Psoas muscle (tissue), 8 donors: Measurements from ENCODE around the gene EXTL2. TPM values are rescaled to one million over a fixed set of nuclear protein-coding genes. Genes with fewer than 3 reads are reported as not detected.
"Not testable (repeated sequence)": the region's sequence is repeated elsewhere in the genome, so short reads cannot be mapped to it uniquely, and the experiment has no call there.

Source experiments
- ATAC-seq, 4 donors: fragments of 200-7000 bp; cut with Tn5 transposase; one replicate each; pipeline ENCODE4 v1.9.1; 2020; ENCODE audit warnings: moderate library complexity in 3 of 4, mild to moderate bottlenecking in 2 of 4
- DNase-seq, 2 donors: peaks; one replicate each; pipeline ENCODE4 v3.0.0-alpha.2; 2020
- H3K27ac ChIP-seq: fragments of 200-600 bp; one replicate; pipeline ENCODE4 v1.8.0; 2022
- H3K27me3 ChIP-seq, 3 donors: fragments of 200-600 bp in 1 of 3; one replicate each; pipeline versions ENCODE4 v1.6.1 to v1.8.0; 2013 to 2022; ENCODE audit warnings: low read length in 2 of 3, mild to moderate bottlenecking in 2 of 3, moderate library complexity in 1 of 3; ENCODE audit not compliant: insufficient read depth in 3 of 3
- H3K36me3 ChIP-seq, 2 donors: fragments of 200-600 bp in 1 of 2; one replicate each; pipeline versions ENCODE4 v1.6.1 to v1.8.0; 2013 to 2022; ENCODE audit warnings: low read depth in 1 of 2, mild to moderate bottlenecking in 1 of 2, moderate library complexity in 1 of 2; ENCODE audit not compliant: insufficient read depth in 1 of 2
- H3K4me1 ChIP-seq: fragments of 200-600 bp; one replicate; pipeline ENCODE4 v1.8.0; 2022
- H3K4me3 ChIP-seq: fragments of 200-600 bp; one replicate; pipeline ENCODE4 v1.8.0; 2022; ENCODE audit warnings: mild to moderate bottlenecking
- H3K9me3 ChIP-seq: fragments of 200-600 bp; one replicate; pipeline ENCODE4 v1.8.0; 2022
- WGBS, 3 donors: extraction: QIAGEN DNeasy Blood & Tissue Kit; methylation state at CpG; one replicate each; pipeline versions ENCODE4 v1.1.6 to v1.1.7; 2013; 5-methylcytosine and 5-hydroxymethylcytosine counted together
- intact Hi-C, 2 donors: fragments of 100-400 bp; cut with DNase I; formaldehyde crosslinking; loops; one replicate each; pipeline versions ENCODE4 v1.11.0 to v1.14.2; 2022
- polyA plus RNA-seq, 3 donors: library from polyadenylated mRNA; stranded (reverse); fragments of 200-250 nt; gene quantifications; one replicate each; pipeline ENCODE4 v1.2.3, GENCODE V29; 2013
- total RNA-seq, 4 donors: library from RNA; stranded (reverse); fragmentation: NEBNext Ultra II Directional in 2 of 4; extraction: Animal tissue kit (Norgen Biotek cat#: 25700) in 2 of 4; gene quantifications; one replicate each; pipeline versions ENCODE4 v1.2.1 to v1.2.4, GENCODE V29; 2021 to 2023
- TF ChIP-seq, protein P1 (sequence below): fragments of 200-600 bp; IDR thresholded peaks from one replicate; pipeline ENCODE4 v1.8.0; 2022; ENCODE audit warnings: antibody characterized with exemption
- donor health status: healthy with polysubstance abuse.
- donor health status: DM: no; HTN: no; CAD: no; lungs with moderate emphysema.
- donor health status: Bipolar disorder and iron deficiency.
- donor health status: healthy.
- donor health status: DM: yes; HTN: yes; CAD: no.
- donor health status: DM: no; HTN: no; CAD: no.
- donor health status: DM: no; HTN: no; CAD: no.
- donor health status: DM: yes; HTN: yes; CAD: no.

EXTL2 gene
- total and polyA plus RNA-seq, 7 donors = 3.3 to 14.7 (median 3.9) TPM

DNA sequence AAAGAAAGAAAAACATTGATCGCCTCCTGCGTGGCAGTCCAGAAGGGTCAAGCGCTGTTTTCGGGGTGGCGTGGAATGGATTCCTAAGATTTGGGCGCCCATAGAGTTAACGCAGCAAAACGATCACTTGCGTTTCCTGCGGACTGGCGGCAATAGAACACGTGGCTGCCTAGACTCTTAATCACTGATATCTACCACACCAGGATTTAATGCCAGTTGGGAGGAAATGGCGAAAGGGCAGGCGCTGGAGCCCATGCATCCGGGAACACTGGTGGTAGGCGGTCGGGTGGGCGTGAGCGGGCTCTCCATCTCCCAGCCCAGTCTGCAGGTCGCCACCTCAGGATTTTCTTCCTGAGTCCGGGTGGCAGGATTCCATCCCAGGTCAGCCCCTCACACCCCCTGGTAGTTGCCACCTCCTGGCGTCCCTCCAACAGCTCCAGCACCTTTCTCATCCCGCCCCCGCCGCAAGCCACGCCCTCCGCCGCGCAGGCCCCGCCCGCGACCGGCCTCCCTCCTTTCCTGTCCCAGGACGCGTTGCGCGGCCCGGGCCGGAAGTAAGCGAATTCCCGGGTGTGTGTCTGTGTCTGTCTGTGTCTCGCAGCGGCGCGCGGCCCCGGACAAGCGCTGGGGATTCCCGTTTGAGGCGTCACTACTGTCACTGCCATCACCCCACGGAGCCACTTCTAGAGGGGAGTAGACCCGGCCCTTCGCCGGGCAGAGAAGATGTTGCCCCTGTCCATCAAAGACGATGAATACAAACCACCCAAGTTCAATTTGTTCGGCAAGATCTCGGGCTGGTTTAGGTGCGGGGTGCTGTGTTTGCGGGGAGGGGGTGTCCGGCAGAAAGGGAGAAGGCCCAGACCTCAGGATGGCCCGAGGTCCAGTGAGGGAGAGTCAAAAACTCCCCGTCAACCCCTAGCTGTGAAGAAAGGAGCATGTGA lies 1.2 kb upstream of the EXTL2 start, which contains the start of gene SLC30A7:
TSS of gene SLC30A7 (plus strand) at position 551 of the 941 bp plus-strand sequence. CDS start at position 724, 173 bp downstream.
- 0 to 1% (median 0%) methylated on average over 53 to 62 of the region's 62 CpGs for WGBS, 3 donors
- TF ChIP-seq, protein P1, sequence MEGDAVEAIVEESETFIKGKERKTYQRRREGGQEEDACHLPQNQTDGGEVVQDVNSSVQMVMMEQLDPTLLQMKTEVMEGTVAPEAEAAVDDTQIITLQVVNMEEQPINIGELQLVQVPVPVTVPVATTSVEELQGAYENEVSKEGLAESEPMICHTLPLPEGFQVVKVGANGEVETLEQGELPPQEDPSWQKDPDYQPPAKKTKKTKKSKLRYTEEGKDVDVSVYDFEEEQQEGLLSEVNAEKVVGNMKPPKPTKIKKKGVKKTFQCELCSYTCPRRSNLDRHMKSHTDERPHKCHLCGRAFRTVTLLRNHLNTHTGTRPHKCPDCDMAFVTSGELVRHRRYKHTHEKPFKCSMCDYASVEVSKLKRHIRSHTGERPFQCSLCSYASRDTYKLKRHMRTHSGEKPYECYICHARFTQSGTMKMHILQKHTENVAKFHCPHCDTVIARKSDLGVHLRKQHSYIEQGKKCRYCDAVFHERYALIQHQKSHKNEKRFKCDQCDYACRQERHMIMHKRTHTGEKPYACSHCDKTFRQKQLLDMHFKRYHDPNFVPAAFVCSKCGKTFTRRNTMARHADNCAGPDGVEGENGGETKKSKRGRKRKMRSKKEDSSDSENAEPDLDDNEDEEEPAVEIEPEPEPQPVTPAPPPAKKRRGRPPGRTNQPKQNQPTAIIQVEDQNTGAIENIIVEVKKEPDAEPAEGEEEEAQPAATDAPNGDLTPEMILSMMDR = no peak
- ATAC-seq (peak; percentile 96 to 98 (median 96)), DNase-seq (peak; percentile 97 to 98)
- Histone ChIP-seq H3K27me3 (no peaks in the 10 kb centered on the region), H3K4me1 (peaks cover 24% of the 10 kb centered on the region), H3K9me3 (no peaks in the 10 kb centered on the region), H3K36me3 (peaks cover 0 to 31% of the 10 kb centered on the region in 2 donors), H3K4me3 (peak within 1 kb of the TSS; percentile 91), H3K27ac (peak within 1 kb of the TSS; percentile 97)
- intact Hi-C loops = no loop called here

DNA sequence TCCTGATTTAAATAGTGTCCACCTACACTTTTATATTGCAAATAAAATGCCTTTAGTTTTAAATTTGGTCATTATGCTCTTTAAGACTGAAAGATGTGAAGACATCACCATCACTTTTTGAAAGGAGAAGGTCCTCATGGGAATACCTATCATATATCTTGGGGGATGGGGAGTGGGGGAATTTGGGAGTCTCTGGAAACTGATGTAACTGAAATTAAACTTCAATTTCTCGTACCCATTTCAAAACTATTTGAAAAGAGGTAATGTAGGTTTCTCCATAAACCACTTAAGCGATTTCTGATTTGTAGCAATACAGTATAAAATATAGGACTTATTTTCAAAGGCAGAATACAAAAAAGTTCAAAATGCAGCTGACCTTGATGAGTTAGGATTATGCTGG lies 924 bp downstream of the EXTL2 start:
- DNase-seq (no peak), ATAC-seq (no peak)
- Histone ChIP-seq H3K4me1 (peaks cover 24% of the 10 kb centered on the region), H3K36me3 (peaks cover 0 to 10% of the 10 kb centered on the region in 2 donors), H3K9me3 (no peaks in the 10 kb centered on the region), H3K4me3 (peak overlapping the region; percentile 91), H3K27ac (no peak overlapping the region), H3K27me3 (no peaks in the 10 kb centered on the region)
- intact Hi-C loops = no loop called here
- TF ChIP-seq, protein P1 = no peak
- WGBS, 3 donors = 35 to 47% (median 39%) methylated on average over 2 of the region's 2 CpGs

DNA sequence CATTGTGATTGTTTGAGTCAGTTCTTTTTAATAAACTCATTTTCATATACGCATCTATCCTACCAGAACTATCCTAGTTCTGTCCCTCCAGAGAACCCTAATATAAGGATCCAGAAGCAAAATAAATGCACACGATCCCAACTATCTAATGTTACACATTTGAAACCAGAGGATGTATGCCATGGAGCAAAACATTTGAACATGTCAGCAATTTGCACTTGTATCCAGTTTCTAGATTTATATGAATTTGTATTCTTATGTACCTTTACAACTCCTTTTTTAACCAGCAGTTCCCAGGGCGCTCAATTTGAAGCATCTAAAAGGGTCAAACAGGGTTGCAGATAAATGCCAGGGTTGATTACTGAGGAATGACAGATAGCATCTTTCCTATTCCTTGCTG lies 2.1 kb downstream of the EXTL2 start:
- Histone ChIP-seq H3K4me1 (peaks cover 15% of the 10 kb centered on the region), H3K27ac (no peak overlapping the region), H3K4me3 (no peak overlapping the region), H3K27me3 (no peaks in the 10 kb centered on the region), H3K9me3 (no peaks in the 10 kb centered on the region), H3K36me3 (peaks cover 0 to 3% of the 10 kb centered on the region in 2 donors)
- no peak for DNase-seq
- TF ChIP-seq, protein P1 = no peak
- no peak for ATAC-seq
- WGBS, 3 donors = 94 to 96% (median 96%) methylated on average over 3 of the region's 3 CpGs
- intact Hi-C loops = no loop called here

DNA sequence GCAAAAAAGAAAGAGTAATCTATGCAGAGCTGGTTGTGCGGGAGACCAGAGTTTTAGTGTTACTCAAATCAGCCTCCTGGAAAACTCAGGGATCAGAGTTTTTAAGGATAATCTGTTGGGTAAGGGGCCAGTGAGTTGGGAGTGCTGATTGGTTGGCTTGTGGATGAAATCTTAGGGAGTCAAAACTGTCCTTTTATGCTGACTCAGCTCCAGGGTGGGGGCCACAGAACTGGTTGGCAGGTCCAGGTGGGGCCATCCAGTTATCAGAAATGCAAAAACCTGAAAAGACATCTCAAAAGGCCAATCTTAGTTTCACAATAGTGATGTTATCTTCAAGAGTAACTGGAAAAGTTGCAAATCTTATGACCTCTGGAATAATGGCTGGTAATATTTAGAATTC lies 3.3 kb downstream of the EXTL2 start:
- TF ChIP-seq, protein P1 = no peak
- no peaks in the 10 kb centered on the region for H3K27me3 ChIP-seq
- peaks cover 9% of the 10 kb centered on the region for H3K4me1 ChIP-seq
- WGBS, 3 donors = 98 to 100% (median 100%) methylated on average over 1 of the region's 1 CpG
- no peak for DNase-seq
- no peak for ATAC-seq
- peaks cover 0 to 4% of the 10 kb centered on the region in 2 donors for H3K36me3 ChIP-seq
- H3K4me3 ChIP-seq = no peak overlapping the region
- no peak overlapping the region for H3K27ac ChIP-seq
- no peaks in the 10 kb centered on the region for H3K9me3 ChIP-seq
- intact Hi-C loops = no loop called here

DNA sequence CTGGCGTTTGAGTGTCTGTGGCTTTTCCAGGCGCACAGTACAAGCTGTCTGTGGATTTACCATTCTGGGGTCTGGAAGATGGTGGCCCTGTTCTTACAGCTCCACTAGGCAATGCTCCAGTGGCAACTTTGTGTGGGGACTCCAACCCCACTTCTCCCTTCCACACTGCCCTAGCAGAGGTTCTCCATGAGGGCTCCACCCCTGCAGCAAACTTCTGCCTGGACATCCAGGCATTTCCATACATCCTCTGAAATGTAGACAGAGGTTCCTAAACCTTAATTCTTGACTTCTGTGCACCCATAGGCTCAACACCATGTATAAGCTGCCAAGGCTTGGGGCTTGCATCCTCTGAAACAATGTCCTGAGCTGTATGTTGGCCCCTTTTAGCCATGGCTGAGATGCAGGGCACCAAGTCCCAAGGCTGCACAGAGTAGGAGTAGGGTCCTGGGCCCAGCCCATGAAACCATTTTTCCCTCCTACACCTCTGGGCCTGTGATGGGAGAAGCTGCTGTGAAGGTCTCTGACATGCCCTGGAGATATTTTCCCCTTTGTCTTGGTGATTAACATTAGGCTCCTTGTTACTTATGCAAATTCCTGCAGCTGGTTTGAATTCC lies 4.7 kb downstream of the EXTL2 start:
- H3K27ac ChIP-seq, H3K4me1 ChIP-seq, DNase-seq, H3K36me3 ChIP-seq, H3K27me3 ChIP-seq, ATAC-seq, H3K4me3 ChIP-seq, intact Hi-C loops, H3K9me3 ChIP-seq: not testable (repeated sequence)
- 99 to 100% (median 100%) methylated on average over 2 of the region's 2 CpGs for WGBS, 3 donors

DNA sequence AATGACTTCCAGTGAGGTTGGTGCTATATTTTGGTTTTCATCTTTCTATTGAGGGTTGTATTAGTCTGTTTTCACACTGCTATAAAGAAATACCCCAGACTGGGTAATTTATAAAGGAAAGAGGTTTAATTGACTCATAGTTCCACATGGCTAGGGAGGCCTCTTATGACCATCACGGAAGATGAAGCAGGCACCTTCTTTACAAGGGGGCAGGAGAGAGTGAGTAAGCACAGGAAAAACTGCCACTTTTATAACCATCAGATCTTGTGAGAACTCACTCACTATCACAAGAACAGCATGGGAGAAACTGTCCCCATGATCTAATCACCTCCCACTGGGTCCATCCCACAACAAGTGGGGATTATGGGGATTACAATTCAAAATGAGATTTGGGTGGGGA lies 5.6 kb downstream of the EXTL2 start:
- WGBS, 3 donors = 95 to 100% (median 97%) methylated on average over 1 of the region's 1 CpG
- H3K4me1 ChIP-seq, H3K4me3 ChIP-seq, H3K9me3 ChIP-seq, ATAC-seq, intact Hi-C loops, H3K36me3 ChIP-seq, H3K27me3 ChIP-seq, DNase-seq, H3K27ac ChIP-seq: not testable (repeated sequence)
